C4-2B (cell line): ENCODE results near the gene DUXA.
"Not testable (repeated sequence)": the region's sequence is repeated elsewhere in the genome, so short reads cannot be mapped to it uniquely, and the experiment has no call there.

Experiments used
- H3K27ac ChIP-seq: fragments of 450-650 bp; 2 replicates; pipeline ENCODE4 v1.5.1; 2017
- ZFX ChIP-seq: fragments of 450-650 bp; IDR thresholded peaks from 2 replicates; pipeline ENCODE4 v1.6.1; 2017
- TF ChIP-seq, protein P1 (sequence below): fragments of 450-650 bp; conservative IDR thresholded peaks from 2 replicates; pipeline ENCODE4 v1.5.1; 2017; ENCODE audit warnings: mild to moderate bottlenecking

Gene DUXA

DNA sequence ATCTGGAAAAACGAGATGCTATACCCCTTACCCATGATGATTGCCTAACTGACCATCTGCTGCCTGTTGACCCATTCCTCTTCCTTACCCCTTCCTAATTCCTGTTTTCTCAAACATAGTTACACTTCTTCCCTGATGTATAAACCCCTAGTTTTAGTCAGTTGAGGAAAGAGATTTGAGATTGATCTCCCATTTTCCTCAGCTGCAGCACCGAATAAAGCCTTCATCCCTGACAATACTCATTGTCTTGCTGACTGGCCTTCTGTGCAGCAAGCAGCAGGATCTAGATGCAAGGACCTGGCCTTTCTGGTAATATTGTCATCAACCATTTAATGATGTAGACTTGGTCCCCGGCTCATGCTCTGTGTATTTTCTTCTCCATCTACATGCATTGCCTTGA lies 23.0 kb upstream of the DUXA start:
- no peak for TF ChIP-seq ZFX
- TF ChIP-seq, protein P1, sequence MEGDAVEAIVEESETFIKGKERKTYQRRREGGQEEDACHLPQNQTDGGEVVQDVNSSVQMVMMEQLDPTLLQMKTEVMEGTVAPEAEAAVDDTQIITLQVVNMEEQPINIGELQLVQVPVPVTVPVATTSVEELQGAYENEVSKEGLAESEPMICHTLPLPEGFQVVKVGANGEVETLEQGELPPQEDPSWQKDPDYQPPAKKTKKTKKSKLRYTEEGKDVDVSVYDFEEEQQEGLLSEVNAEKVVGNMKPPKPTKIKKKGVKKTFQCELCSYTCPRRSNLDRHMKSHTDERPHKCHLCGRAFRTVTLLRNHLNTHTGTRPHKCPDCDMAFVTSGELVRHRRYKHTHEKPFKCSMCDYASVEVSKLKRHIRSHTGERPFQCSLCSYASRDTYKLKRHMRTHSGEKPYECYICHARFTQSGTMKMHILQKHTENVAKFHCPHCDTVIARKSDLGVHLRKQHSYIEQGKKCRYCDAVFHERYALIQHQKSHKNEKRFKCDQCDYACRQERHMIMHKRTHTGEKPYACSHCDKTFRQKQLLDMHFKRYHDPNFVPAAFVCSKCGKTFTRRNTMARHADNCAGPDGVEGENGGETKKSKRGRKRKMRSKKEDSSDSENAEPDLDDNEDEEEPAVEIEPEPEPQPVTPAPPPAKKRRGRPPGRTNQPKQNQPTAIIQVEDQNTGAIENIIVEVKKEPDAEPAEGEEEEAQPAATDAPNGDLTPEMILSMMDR: no peak

DNA sequence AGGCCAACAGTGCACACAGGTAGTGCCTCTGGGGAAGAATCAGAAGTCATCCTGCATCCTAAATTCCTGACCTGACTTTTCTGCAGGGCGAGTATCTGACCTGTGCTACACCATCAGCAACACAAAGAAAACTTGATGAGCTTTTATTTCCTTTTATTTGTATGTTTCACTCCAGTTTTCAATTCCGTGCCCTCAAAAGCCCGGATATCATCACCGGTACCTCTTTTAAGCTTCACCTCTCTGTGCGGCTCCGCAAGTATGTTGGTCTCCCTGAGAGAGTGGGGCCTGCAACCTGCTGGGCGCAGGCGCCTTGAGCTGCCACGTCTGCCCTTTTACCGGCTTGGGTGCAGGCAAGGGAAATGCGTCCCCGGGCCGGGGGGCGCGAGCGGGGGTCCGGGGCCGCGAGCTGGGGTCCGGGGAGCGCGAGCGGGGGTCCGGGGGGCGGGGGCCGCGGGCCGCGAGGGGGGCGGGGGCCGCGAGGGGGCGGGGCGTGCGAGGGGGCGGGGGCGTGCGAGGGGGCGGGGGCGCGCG lies 4.3 kb upstream of the DUXA start:
- TF ChIP-seq ZFX: no peak
- no peak overlapping the region for H3K27ac ChIP-seq

More for the DNA sequence above, 23.0 kb upstream of the DUXA start:
- no peak overlapping the region for H3K27ac ChIP-seq

DNA sequence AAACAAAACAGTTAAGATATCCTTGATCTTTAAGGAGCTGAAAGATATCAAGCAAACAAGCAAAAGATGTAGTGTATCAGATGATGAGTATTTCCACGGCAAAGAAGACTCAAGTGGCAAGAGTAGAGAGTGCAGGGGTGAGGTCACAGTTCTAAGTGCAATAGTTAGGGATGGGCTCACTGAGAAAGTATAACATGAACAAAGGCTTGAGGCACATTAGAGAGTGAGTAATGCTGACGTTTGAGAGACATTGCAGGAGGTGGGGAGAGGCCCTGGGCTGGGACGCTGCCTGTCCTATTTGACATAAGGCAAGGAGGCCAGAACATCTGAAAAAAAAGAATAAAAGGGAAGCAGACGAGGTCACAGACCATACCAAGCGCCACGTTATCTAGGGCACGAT lies 1.4 kb downstream of the DUXA start:
- TF ChIP-seq, protein P1: no peak
- TF ChIP-seq ZFX: no peak
- no peak overlapping the region for H3K27ac ChIP-seq

DNA sequence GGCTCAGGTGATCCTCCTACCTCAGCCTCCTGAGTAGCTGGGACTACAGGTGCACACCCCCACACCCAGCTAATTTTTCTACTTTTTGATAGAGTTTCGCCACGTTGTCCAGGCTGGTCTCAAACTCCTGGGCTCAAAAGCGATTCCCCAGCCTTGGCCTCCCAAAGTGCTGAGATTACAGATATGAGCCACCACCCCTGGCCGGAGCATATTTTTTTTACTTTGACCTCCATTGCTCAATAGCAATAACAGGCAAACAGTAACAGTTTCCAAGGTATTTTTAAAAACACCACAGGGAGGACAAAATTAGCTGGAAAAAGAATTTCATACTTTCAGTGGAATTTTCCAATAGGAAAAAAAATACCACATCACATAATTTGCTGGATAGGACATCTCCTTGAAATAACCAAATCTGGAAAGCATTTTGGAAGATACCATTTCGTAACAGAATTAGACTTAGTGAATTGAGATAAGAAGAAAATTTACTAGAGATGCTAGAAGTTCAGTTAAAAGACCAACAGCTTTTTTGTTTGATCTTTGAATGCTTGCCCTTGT lies 5.2 kb downstream of the DUXA start:
- TF ChIP-seq, protein P1: no peak
- no peak for TF ChIP-seq ZFX
- no peak overlapping the region for H3K27ac ChIP-seq

DNA sequence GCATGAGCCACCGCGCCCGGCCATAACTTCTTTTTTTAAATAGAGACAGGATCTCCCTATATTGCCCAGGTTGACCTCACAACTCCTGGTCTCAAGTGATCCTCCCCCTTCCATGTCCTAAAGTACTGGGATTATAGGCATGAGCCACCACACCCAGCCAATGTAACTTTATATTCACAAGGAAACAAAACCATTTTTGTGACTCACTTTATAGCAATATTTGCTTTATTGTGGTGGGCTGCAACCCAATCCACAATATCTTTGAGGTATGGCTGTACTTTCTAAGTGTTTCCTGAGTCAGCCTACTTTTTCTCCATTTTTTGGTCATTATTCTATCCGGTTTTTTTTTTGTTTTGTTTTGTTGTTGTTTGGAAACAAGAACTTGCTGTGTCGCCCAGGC lies 14.4 kb downstream of the DUXA start:
- no peak overlapping the region for H3K27ac ChIP-seq
- TF ChIP-seq ZFX: no peak
- TF ChIP-seq, protein P1: no peak

DNA sequence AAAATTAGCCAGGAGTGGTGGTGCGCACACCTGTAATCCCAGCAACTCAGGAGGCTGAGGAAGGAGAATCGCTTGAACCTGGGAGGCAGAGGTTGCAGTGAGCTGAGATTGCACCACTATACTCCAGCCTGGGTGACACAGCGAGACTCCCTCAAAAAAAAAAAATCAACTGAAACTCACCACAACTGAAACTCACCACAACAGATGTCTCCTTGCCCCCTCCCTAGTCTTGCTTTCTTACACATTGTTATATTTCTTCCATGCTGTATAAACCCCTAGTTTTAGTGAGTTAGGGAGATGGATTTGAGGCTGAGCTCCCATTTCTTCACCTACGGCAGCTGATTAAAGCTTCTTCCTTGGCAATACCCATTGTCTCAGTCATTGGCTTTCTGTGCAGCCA lies 25.6 kb downstream of the DUXA start:
- no peak overlapping the region for H3K27ac ChIP-seq
- TF ChIP-seq ZFX: no peak
- TF ChIP-seq, protein P1: no peak

DNA sequence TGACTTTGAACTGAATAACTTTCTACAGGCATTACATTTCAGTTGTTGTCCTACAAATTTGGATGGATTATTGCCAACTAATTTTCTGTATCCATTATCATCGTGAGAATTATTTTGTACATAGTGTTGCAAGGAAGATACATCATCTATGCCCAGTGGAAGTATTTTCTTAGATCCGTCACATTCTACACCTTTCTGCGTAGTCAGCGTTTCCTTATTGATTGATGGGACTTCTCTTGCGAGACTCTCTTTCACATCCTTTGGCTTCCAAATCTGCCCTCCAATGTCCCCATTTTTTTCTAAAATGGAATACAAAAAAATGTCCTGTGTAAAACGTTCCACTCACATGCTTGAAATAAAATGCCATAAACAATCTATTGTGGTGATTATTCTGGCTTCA lies 31.5 kb downstream of the DUXA start:
- H3K27ac ChIP-seq: no peak overlapping the region
- TF ChIP-seq ZFX: no peak
- TF ChIP-seq, protein P1: no peak

DNA sequence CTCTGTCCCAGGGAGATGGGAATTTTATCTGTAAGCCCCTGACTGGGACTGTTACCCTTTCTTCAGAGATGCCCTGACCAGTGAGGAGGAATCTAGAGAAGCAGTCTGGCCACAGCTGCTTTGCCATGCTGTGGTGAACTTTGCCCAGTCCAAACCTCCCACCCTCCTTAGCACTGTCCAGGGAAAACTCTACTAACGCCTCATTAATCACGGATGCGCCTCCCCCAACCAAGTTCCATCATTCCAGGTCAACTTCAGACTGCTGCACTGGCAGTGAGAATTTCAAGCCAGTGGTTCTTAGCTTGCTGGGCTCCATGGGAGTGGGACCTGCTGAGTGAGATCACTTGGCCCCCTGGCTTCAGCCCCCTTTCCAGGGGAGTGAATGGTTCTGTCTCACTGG lies 39.9 kb downstream of the DUXA start:
- not testable (repeated sequence) for H3K27ac ChIP-seq
